ENCODE measurements around the gene GOLGA5. TPM values are rescaled to one million over a fixed set of nuclear protein-coding genes. Genes with fewer than 3 reads are reported as not detected.
"Not testable (repeated sequence)": the region's sequence is repeated elsewhere in the genome, so short reads cannot be mapped to it uniquely, and the experiment has no call there.

Gene GOLGA5
- total RNA-seq, 1 donor from 2014 or later, result 31.9 TPM

- DNase-seq (ENCODE audit: low read depth in 2 of 2), result not testable (repeated sequence)
Observed at GRCh38 chr14:92819680-92820535, 25.8 kb downstream of the GOLGA5 start.

- DNase-seq (ENCODE audit: low read depth in 2 of 2), result not testable (repeated sequence)
Observed at GRCh38 chr14:92820536-92820840, 26.4 kb downstream of the GOLGA5 start.

GRCh38 chr14:92830902-92831301 lies 36.8 kb downstream of the GOLGA5 start:
- no peak for DNase-seq (ENCODE audit: low read depth in 2 of 2)

- no peak for DNase-seq (ENCODE audit: low read depth in 2 of 2)
Observed at GRCh38 chr14:92832137-92832700, 38.1 kb downstream of the GOLGA5 start.

- DNase-seq (ENCODE audit: low read depth in 2 of 2), result no peak
Observed at GRCh38 chr14:92841930-92842329, 47.8 kb downstream of the GOLGA5 start.

- no peak for DNase-seq (ENCODE audit: low read depth in 2 of 2)
Observed at GRCh38 chr14:92844204-92844603, 50.1 kb downstream of the GOLGA5 start.

- peak; percentile 64 to 82 for DNase-seq (ENCODE audit: low read depth in 2 of 2)
Observed at GRCh38 chr14:92846162-92846897, 52.2 kb downstream of the GOLGA5 start.

GRCh38 chr14:92847278-92847677 lies 53.2 kb downstream of the GOLGA5 start:
- no peak for DNase-seq (ENCODE audit: low read depth in 2 of 2)

- DNase-seq (ENCODE audit: low read depth in 2 of 2), result no peak
Observed at GRCh38 chr14:92847749-92848148, 53.6 kb downstream of the GOLGA5 start.

- peak; percentile 68 to 85 for DNase-seq (ENCODE audit: low read depth in 2 of 2)
Observed at GRCh38 chr14:92848887-92849286, 54.8 kb downstream of the GOLGA5 start.

GRCh38 chr14:92850492-92850891 lies 56.4 kb downstream of the GOLGA5 start:
- DNase-seq (ENCODE audit: low read depth in 2 of 2), result no peak

- not testable (repeated sequence) for DNase-seq (ENCODE audit: low read depth in 2 of 2)
Observed at GRCh38 chr14:92853136-92853535, 59.0 kb downstream of the GOLGA5 start.

- no peak for DNase-seq (ENCODE audit: low read depth in 2 of 2)
Observed at GRCh38 chr14:92860049-92860840, 66.1 kb downstream of the GOLGA5 start.

GRCh38 chr14:92861856-92862745 lies 68.0 kb downstream of the GOLGA5 start:
- DNase-seq (ENCODE audit: low read depth in 2 of 2), result no peak

GRCh38 chr14:92863286-92864080 lies 69.4 kb downstream of the GOLGA5 start:
- DNase-seq (ENCODE audit: low read depth in 2 of 2), result peak in 1 of 2 donors; percentile 75

- no peak for DNase-seq (ENCODE audit: low read depth in 2 of 2)
Observed at GRCh38 chr14:92865674-92866073, 71.6 kb downstream of the GOLGA5 start.

- peak; percentile 91 to 96 for DNase-seq (ENCODE audit: low read depth in 2 of 2)
Observed at GRCh38 chr14:92866181-92866752, 72.2 kb downstream of the GOLGA5 start.

- no peak for DNase-seq (ENCODE audit: low read depth in 2 of 2)
Observed at GRCh38 chr14:92866901-92867865, 73.1 kb downstream of the GOLGA5 start.
